IPS-15b (cell line): Measurements from ENCODE around the gene FOXJ3.

ENCODE experiments used
- H3K27me3 ChIP-seq: one replicate; pipeline ENCODE4 v1.6.1; 2013; ENCODE audit warnings: low read length; ENCODE audit not compliant: control insufficient read depth, insufficient read depth
- H3K36me3 ChIP-seq: one replicate; pipeline ENCODE4 v1.6.1; 2013; ENCODE audit warnings: low read length; ENCODE audit not compliant: control insufficient read depth, insufficient read depth
- H3K4me1 ChIP-seq: one replicate; pipeline ENCODE4 v1.6.1; 2013; ENCODE audit warnings: mild to moderate bottlenecking, low read length; ENCODE audit not compliant: control insufficient read depth, insufficient read depth
- H3K4me3 ChIP-seq: one replicate; pipeline ENCODE4 v1.5.1; 2013; ENCODE audit warnings: low read depth, low read length
- H3K9ac ChIP-seq: one replicate; pipeline ENCODE4 v1.6.1; 2013; ENCODE audit warnings: low read depth, mild to moderate bottlenecking, low read length
- H3K9me3 ChIP-seq: one replicate; pipeline ENCODE4 v1.6.1; 2013; ENCODE audit warnings: mild to moderate bottlenecking, low read length; ENCODE audit not compliant: control insufficient read depth, insufficient read depth

Gene FOXJ3

DNA sequence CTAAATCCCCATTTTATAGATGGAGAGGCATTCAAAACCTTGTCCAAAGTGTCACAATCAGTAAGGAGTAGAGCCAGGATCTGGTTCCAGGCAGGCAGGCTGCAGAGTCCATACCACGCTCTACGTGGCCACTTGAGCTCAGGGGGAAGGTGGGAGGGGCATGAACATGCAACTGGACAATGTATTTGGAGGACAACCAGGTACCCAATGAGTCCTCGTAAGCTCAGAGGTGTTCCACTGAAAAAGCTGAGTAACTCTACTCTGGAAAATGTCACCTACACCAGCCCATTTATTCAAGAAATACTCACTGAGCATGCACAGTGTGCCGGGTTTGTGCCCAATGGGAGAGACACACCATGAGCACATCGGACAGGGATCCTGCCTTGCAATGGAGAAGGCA lies 193.1 kb downstream of the FOXJ3 start:
- H3K9me3 ChIP-seq: no peaks in the 10 kb centered on the region
- H3K9ac ChIP-seq: no peak overlapping the region
- no peaks in the 10 kb centered on the region for H3K4me1 ChIP-seq
- H3K4me3 ChIP-seq: no peak overlapping the region
- H3K27me3 ChIP-seq: peaks cover 10% of the 10 kb centered on the region
- no peaks in the 10 kb centered on the region for H3K36me3 ChIP-seq

GRCh38 chr1:42140191-42140590 lies 194.8 kb downstream of the FOXJ3 start:
- no peak overlapping the region for H3K4me3 ChIP-seq
- H3K27me3 ChIP-seq: peaks cover 3% of the 10 kb centered on the region
- H3K36me3 ChIP-seq: no peaks in the 10 kb centered on the region
- H3K9ac ChIP-seq: no peak overlapping the region
- H3K9me3 ChIP-seq: no peaks in the 10 kb centered on the region
- no peaks in the 10 kb centered on the region for H3K4me1 ChIP-seq

DNA sequence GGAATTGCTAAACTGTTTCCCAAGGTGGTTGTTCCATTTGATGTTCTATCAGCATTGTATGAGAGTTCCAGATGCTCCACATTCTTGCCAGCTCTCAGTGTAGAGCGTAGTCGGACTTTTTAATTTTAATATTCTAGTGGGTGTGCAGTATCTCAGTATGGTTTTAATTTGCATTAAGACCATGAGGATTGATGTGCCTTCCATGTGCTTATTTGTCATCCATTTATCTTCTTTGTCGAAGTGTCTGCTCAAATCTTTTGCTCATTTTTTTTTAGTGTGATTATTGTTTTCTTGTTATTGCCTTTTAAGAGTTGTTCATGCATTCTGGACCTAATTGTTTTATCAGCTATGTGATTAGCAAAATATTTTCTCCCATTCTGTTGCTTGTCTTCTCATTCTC lies 195.6 kb downstream of the FOXJ3 start:
- Histone ChIP-seq H3K9me3 (no peaks in the 10 kb centered on the region), H3K27me3 (peaks cover 3% of the 10 kb centered on the region), H3K4me1 (no peaks in the 10 kb centered on the region), H3K36me3 (no peaks in the 10 kb centered on the region), H3K4me3 (no peak overlapping the region), H3K9ac (no peak overlapping the region)

DNA sequence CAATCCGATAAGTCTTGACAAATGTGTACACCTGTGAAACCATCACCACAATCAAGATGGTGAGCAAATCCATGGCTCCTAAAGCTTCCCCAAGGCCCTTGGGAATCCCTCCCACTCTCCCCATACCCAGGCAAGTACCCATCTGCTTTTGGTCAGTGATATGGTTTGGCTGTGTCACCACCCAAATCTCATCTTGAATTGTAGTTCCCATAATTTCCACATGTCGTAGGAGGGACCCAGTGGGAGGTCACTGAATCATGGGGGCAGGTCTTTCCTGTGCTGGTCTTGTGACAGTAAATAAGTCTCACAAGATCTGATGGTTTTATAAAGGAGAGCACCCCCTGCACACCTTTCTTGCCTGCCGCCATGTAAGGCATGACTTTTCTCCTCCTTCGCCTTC lies 196.4 kb downstream of the FOXJ3 start:
- Histone ChIP-seq H3K27me3 (peaks cover 3% of the 10 kb centered on the region), H3K4me1 (no peaks in the 10 kb centered on the region), H3K9ac (no peak overlapping the region), H3K9me3 (no peaks in the 10 kb centered on the region), H3K4me3 (no peak overlapping the region), H3K36me3 (no peaks in the 10 kb centered on the region)

GRCh38 chr1:42137766-42138165 lies 197.3 kb downstream of the FOXJ3 start:
- no peak overlapping the region for H3K9ac ChIP-seq
- H3K36me3 ChIP-seq: no peaks in the 10 kb centered on the region
- H3K4me1 ChIP-seq: no peaks in the 10 kb centered on the region
- no peaks in the 10 kb centered on the region for H3K9me3 ChIP-seq
- no peak overlapping the region for H3K4me3 ChIP-seq
- H3K27me3 ChIP-seq: peaks cover 2% of the 10 kb centered on the region

- Histone ChIP-seq H3K4me3 (no peak overlapping the region), H3K9ac (no peak overlapping the region), H3K4me1 (no peaks in the 10 kb centered on the region), H3K27me3 (no peaks in the 10 kb centered on the region), H3K9me3 (no peaks in the 10 kb centered on the region), H3K36me3 (no peaks in the 10 kb centered on the region)
These were observed 198.6 kb downstream of the FOXJ3 start for GRCh38 chr1:42136466-42136865.

DNA sequence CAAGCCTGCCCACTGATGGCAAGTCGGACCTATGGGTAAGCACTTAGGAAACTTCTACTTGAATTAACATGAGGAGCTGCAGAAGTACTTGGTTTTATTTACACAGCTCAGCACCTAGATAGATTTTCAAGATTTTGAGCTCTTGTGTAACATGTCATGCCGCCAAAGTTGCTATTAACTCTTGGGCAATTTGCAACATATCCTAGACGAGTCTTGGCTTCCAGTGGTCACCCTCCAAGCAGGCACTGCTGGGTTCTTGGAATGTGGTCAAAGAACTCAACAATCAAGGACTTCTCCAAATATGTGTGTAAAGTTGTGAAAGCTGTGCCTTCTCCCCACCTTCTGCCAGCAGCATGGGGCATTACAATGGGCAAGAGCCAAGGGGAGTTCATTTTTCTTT lies 199.6 kb downstream of the FOXJ3 start:
- H3K36me3 ChIP-seq: no peaks in the 10 kb centered on the region
- no peak overlapping the region for H3K9ac ChIP-seq
- no peaks in the 10 kb centered on the region for H3K4me1 ChIP-seq
- no peaks in the 10 kb centered on the region for H3K9me3 ChIP-seq
- H3K4me3 ChIP-seq: no peak overlapping the region
- H3K27me3 ChIP-seq: no peaks in the 10 kb centered on the region

GRCh38 chr1:42133809-42134526 lies 201.1 kb downstream of the FOXJ3 start:
- no peaks in the 10 kb centered on the region for H3K4me1 ChIP-seq

GRCh38 chr1:42133390-42133789 lies 201.6 kb downstream of the FOXJ3 start:
- Histone ChIP-seq H3K9ac (no peak overlapping the region), H3K4me3 (no peak overlapping the region), H3K36me3 (no peaks in the 10 kb centered on the region), H3K27me3 (no peaks in the 10 kb centered on the region), H3K9me3 (no peaks in the 10 kb centered on the region), H3K4me1 (no peaks in the 10 kb centered on the region)

More at GRCh38 chr1:42133809-42134526, 201.1 kb downstream of the FOXJ3 start:
- Histone ChIP-seq H3K9me3 (no peaks in the 10 kb centered on the region), H3K36me3 (no peaks in the 10 kb centered on the region), H3K4me3 (no peak overlapping the region), H3K27me3 (no peaks in the 10 kb centered on the region), H3K9ac (no peak overlapping the region)

- no peak overlapping the region for H3K4me3 ChIP-seq
- no peaks in the 10 kb centered on the region for H3K4me1 ChIP-seq
- no peak overlapping the region for H3K9ac ChIP-seq
- no peaks in the 10 kb centered on the region for H3K27me3 ChIP-seq
- H3K9me3 ChIP-seq: no peaks in the 10 kb centered on the region
- no peaks in the 10 kb centered on the region for H3K36me3 ChIP-seq
These were observed 204.9 kb downstream of the FOXJ3 start for GRCh38 chr1:42130061-42130660.

- no peaks in the 10 kb centered on the region for H3K36me3 ChIP-seq
- H3K4me3 ChIP-seq: no peak overlapping the region
- H3K4me1 ChIP-seq: no peaks in the 10 kb centered on the region
- no peaks in the 10 kb centered on the region for H3K27me3 ChIP-seq
- no peaks in the 10 kb centered on the region for H3K9me3 ChIP-seq
- H3K9ac ChIP-seq: no peak overlapping the region
These were observed 206.1 kb downstream of the FOXJ3 start for GRCh38 chr1:42128964-42129363.

- Histone ChIP-seq H3K9me3 (no peaks in the 10 kb centered on the region), H3K36me3 (no peaks in the 10 kb centered on the region), H3K9ac (no peak overlapping the region), H3K4me1 (no peaks in the 10 kb centered on the region), H3K4me3 (no peak overlapping the region), H3K27me3 (no peaks in the 10 kb centered on the region)
These were observed 206.5 kb downstream of the FOXJ3 start for GRCh38 chr1:42128499-42128898.
